Fibroblast of gingiva (primary cell): ENCODE data around the gene HNF1B.
"Not testable (repeated sequence)": the region's sequence is repeated elsewhere in the genome, so short reads cannot be mapped to it uniquely, and the experiment has no call there.

Experiments used
- DNase-seq: peaks from one replicate; pipeline ENCODE4 v3.0.0-alpha.2; 2011; ENCODE audit warnings: low read depth

Gene HNF1B, protein sequence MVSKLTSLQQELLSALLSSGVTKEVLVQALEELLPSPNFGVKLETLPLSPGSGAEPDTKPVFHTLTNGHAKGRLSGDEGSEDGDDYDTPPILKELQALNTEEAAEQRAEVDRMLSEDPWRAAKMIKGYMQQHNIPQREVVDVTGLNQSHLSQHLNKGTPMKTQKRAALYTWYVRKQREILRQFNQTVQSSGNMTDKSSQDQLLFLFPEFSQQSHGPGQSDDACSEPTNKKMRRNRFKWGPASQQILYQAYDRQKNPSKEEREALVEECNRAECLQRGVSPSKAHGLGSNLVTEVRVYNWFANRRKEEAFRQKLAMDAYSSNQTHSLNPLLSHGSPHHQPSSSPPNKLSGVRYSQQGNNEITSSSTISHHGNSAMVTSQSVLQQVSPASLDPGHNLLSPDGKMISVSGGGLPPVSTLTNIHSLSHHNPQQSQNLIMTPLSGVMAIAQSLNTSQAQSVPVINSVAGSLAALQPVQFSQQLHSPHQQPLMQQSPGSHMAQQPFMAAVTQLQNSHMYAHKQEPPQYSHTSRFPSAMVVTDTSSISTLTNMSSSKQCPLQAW

DNA sequence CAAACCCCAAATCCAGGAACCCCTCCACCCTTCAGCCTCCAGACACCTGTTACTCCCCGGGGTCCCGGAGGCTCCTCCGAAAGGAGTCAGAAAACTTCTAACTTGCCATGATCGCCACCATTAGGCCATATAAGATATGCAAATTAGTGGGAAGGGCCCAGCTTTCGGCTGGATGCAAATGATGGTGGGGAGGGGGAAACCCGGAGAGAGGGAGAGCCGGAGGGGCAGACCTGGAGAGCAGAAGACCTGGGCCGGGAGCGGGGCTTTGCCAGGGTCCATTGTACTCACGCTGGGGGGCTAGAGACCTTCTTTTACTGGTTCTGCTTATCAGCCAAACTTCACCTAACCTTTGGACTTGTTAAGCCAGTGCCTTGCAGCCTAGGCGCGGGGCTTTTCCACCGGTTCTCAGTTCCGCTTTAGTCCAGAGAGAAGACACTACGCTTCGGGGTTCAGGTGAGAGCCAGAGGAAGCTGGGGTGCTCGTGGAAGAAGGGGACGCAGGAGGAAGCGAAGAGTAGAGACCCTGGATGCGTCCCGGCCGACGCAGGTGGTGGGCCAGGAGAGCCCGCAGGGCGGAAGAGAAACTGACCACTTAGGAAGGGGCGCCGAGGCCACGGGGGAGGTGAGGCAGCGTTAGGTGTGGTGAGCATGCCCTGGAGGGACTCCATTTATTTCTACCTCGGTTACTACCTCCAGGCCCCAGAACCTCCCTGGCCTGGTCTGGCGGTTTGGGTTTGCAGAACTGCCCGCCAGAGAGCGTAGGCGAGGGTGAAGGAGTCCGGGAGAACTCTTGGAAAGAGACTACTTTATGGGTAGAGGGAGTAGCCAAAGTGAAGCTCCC lies at the start of gene HNF1B:
TSS of gene HNF1B (minus strand) at position 99 of the 840 bp plus-strand sequence. CDS start 175 bp downstream, outside the sequence.
- no peak for DNase-seq

DNA sequence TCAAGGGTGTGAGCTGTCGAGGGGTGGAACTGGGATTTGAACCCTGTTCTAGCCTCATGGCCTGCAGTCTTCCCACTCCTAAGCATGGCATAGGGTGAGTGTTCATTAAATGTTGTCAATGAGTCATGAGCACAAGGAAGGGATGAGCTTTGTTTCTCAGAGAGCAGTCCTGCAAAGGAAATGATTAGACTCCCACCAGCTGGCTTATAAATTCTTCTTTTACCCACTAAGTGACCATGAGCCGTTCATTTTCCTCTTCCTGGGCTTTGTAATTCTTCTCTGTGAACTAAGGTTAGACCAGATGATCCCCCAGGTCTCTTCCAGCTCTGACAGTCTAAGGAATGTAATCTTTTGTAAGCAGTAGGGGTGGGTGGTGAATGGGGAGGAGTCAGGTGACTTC lies 47.9 kb upstream of the HNF1B start:
- no peak for DNase-seq

DNA sequence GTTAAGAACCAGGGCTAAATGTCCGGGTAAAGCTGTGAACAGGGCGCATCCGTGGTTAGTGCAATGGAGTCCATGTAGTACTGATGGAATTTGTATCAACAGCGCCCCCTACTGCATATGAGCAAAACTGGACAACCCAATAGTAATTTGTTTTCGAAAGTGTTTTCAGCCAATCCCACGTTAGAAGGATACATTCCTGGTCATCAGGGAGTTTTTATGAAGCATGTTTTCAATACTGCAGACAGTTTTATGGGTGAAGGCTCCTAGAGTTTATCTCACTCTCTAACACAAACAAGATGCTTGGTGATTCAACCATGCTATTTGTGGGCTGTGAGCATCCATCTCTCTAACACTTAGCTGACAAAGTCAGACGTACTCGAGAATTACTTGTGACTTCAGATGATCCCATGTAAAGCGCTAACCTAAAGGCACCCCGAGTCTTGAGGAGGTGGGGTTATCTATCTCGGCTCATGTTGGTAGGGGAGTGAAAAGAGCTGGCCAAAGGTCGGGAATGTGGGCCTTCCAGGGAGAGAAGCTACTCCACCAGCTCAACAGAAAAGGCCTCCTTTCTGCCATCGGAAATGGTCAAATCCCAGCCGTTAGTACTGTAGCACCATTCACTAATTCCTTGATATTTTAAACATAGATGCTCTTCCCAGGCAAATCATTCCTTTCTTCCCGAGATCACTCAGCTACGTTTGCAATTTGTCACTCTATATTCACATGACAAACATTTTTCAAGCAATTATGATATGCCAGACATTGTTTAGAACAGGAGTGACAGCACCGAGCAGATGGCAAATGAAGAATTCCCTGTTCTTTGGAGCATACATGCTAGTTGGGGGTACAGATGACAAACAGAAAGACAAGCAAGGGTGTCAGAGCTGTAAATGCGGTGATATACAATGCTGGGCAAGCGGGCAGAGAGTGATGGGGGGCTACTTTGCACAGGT lies 46.9 kb upstream of the HNF1B start:
- peak; percentile 4 for DNase-seq

DNA sequence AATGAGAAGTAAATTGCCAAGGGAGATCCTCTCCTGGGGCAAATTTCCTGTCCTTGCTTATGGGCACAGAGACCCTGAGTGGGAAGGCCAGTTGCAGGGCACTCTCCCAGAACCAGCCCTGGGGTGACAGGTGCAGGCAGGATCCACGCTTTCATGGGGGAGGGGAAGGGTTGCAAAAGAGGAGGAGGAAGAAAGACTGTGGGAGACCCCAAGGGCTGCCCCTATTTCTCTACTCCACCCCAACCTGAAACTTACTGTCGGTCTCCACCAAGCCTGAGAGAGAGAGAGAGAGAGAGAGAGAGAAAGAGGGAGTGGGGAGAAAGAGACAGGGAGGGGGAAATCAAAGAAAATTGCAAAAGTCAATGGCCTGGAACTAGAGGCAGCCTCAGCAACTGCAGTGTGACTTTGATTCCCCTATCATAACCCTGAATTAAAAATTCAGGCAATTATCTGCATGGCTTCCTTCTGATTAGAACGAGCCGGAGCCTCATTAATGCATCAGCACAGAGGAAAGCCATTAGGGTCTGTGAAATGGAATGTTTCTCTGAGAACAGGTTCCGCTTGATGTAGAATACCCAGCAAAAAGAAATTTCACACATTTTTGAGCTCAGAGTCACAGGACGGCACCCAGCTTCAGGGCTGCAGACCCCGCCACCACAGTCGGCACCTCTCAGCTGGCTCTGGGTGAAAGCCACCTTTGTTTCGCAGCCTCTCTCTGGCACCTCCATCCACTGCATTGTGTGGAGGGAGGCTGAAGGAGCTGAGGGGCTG lies 45.1 kb upstream of the HNF1B start:
- no peak for DNase-seq

DNA sequence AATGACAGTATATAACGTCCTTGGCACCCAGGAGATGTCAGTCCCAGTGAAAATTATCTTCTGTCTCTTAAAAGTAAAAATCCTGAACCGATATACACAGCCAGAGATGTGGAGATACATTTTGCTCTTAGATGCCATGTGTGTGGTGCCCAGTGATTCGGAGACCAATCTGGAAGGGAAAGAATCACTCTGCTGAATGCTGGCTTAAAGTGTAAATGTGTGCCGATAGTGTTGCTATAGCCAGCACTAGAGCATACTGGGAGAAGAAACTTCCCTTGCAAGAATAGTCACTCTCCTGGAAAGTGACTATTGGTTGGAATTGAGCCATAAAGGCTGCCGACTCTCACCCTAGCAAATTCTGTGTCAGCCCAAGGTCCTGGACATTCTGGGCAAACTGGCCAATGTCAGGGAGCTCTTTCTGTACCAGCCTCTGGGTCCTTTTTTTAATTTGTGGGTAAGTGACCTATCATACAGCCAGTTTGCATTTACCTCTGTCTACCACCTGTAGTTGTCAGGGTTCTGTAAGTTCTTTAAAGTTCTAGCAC lies 44.2 kb upstream of the HNF1B start:
- no peak for DNase-seq

DNA sequence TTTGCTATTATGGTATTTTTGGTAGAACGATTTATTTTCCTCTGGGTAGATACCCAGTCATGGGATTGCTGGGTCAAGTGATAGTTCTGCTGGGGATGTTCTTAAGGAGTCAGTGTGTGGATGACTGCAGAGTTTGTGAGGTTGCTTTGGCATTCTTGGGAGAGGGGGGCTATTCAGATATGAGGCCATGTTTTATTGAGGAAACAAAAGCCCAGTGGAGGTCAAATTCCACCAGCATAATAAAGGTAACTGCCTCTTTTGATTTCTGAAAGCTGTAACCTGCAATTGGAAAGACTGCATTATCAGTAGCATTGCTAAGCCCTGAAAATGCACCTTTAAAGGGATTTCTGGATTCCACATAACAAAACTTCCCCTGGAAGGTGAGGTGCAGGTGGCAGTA lies 43.7 kb upstream of the HNF1B start:
- DNase-seq: no peak

DNA sequence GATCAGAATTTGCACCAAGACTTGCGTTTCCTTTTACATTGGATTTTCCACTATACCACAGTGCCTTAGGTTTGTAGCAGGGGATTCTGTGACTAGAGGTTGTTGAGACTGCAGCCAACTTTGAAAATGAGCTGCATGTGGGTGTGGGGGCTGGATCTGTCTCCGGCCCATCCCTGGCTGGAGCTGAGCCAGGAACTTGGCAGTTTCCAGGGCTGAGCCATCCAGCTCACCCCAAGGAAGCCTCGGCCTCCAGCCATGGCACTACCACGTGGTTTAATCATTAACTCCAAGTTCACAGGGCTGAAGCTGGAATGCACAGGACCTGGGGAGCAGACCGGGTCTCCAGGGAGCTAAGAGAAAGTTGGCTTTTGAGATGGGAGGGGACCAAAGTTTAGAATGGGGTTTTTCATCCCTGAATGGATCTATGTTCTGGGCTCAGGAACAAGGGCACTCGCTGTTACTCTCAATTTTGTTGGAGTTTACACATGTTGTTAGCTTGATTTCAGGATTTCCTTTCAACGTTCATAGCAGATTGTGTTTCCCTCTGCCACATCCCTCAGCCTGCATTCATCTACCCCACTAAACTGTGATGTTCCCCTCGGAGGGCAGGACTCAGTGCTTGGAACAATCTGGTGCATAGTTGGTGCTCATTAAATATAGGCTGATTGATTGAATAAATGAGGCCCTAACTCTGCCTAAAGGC lies 42.3 kb upstream of the HNF1B start:
- no peak for DNase-seq

DNA sequence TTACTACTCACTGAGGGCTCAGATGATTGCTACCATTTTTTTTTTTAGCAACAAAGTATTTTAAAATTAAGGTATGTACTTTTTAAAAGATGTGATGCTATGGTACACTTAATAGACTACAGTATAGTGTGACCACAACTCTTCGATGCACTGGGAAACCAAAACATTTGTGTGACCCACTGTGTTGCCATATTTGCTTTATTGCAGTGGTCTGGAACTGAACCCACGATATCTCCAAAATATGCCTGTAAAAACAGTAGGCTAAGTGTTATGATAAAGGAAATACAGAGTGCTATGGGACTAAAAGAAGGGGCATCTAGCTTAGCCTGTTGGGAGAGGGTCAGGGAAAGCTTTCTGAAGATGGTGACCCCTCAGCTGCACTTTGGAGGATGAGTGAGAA lies 41.6 kb upstream of the HNF1B start:
- DNase-seq: no peak

DNA sequence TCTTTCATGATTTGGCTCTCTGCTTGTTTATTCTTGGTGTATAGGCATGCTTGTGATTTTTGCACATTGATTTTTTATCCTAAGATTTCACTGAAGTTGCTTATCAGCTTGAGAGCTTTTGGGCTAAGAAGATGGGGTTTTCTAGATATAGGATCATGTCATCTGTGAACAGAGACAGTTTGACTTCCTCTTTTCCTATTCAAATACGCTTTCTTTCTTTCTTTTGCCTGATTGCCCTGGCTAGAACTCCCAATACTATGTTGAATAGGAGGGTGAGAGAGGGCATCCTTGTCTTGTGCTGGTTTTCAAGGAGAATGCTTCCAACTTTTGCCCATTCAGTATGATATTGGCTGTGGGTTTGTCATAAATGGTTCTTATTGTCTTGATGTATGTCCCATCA lies 37.6 kb upstream of the HNF1B start:
- not testable (repeated sequence) for DNase-seq

DNA sequence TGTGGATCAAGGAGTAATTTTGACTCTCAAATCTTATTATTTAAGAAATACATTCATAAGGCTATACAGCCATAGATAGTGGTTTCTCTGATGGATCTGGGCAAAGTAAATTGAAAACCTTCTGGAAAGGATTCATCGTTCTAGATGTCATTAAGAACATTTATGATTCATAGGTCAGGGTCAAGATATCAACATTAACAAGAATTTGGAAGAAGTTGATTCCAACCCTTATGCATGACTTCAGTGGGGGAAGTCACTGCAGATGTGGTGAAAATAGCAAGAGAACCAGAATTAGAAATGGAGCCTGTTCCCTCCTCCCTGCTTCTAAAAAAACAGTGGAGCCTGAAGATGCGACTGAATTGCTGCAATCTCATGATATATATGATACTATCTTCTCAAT lies 36.6 kb upstream of the HNF1B start:
- no peak for DNase-seq

DNA sequence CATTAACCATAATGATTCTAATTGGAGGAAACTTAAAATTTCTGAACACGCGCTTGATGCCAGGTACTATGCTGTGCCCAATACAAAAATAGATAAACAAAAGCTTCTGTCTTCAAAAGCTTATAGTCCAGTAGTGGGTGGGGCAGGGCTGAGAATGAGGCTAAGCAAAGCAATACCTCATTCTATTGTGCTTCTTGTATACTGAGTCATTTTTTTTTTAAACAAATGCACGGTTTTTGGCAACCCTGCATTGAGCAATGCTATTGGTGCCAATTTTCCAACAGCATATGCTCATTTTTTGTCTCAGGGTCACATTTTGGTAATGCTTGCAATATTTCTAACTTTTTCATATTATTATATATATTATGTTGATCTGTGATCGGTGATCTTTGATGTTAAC lies 34.7 kb upstream of the HNF1B start:
- peak; percentile 73 for DNase-seq

DNA sequence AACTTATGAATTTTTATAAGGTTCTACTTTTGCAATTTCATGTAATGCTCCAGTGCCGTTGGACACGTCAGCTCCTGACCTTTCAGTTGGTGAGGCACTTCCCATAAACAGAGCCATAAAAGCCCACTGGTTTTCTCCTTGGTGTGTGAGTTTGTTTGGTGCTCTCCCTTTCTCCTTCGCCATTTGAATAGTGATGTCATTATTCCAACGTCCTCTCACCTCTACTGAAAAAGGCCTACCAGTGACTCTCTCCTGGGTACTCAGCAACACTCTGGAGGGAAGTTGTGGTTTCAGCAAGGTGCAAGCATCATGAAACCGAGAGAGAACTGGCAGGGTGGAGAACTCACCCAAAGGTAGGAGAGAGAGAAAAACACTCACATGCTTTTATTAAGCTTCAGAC lies 29.6 kb upstream of the HNF1B start:
- DNase-seq: no peak

DNA sequence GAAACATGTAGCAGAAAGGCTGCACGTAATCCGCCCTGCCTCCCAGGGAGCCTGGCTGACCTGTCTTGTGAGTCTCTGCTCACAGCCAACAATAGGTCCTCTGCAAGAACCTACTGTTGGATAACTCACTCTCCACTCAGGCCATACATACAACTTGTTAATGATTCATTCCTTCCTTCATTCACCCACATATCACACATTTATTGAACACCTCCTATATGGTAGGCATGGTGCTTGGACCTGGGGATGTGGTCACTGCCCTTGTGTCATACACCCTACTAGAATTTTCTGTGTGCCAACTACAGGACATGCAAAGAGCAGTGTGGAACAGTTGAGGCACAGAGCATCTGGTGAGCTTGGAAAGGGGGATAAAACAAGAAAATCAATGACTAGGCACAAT lies 28.1 kb upstream of the HNF1B start:
- no peak for DNase-seq

DNA sequence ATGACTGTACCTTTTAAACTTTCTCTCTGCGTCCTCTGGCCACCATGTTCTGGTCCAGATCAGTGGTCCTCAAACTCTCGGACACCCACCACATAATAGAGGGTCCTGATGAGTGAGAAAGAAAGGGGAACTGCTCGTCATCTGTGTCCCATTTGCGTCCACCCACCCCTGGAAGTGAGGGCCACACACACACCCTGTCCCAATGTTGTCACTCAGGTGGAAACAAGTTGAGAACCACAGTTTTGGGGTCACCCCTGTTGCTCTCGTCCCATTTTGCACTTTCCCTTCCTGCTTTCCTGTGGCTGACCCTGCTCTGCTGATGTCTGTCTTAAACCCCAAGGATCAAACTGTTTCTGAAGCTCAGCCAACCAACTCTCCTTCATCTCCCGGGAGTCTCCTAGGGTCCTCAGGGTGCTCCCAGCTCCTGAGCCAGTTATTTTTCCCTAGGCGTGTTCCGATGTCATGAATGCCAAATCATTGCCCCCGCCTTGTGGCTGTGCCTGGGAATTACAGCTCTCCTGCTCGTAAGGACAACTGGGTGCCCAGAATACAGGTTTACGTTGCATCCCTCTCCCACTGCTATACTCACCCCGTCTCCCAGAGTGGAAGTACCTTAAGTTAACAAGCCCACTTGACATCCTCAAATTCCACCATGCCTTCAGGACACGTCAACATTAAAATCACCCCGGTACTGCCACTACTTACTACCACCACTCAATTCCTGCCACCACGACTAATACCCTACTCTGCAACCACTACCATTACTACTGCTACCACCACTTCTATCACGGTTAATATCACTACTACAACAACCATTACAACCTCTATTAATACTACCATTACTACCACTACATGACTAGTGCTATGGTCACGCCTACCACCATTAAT lies 26.0 kb upstream of the HNF1B start:
- peak; percentile 43 for DNase-seq

DNA sequence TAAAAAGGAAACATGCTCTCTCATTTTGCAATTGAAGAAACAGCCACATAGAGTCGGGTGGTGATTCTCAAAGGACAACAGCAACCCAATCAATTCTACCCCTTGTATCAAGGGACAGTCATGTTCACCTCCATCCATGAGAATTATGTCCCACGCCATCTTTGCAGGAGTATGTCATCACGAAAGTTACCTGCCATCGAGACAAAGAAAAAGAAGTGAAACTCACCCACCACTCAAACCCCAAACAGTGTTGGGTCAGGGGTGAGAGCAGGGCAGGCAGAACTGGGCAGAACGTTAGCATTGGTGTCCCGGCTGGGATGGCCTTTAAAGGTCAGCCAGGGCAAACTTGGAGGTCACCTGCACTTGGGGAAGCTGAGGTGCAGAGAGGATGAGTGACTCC lies 24.2 kb upstream of the HNF1B start:
- no peak for DNase-seq

DNA sequence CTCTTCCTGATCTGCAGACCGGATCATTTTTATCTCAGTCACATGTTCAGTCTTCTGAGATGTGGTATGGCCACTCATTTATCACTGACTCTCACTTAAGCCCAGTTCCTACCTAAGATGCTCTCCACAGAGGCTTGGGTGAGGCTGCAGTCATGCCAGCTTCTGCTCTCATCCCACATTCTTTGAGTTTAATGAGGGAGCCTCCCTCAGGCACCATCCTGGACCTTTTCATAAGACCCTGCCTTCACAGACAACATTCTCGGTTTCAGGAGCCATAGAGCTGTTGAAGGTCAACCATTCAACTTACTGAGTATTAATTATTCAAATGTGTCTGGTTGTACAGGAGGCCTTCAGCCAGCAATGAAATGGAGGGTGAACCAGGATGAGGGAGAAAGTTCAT lies 23.6 kb upstream of the HNF1B start:
- DNase-seq: no peak

DNA sequence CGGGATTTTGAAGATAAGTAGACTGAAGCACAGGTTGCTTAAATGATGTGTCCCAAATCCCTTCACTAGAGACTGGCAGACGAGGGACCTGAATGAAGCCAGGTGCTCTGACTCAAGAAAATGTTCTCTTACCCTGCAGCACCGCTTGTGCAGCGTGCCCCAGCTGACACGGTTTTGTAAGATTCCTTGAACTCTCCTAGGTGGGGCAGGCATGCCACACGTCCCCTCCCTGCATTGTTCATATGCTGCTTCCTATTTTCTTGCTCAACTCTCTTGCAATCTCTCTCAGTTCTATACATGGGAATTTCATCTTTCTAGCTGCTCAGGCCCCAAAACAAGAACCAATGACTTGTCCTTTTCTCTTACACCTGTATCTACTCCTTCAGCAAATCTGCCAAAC lies 22.1 kb upstream of the HNF1B start:
- no peak for DNase-seq

DNA sequence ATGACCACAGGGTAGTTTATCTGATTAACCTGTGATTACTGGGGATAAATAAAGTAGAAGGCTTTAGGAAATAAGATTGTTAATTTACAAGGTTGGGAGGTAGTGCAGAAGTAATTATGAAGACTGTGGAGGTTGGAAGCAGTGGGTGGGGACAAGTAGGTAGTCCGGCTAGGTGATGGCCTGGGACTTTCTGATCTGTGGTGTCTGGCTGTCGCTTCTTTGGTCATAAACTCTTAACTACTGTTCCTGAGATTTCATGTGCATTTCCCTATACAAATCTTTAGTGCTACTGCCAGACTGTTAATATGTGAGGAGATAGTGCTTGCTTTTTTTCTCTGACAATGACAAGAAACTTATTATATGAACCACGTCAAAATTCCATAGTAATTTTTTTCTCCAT lies 19.5 kb upstream of the HNF1B start:
- no peak for DNase-seq

DNA sequence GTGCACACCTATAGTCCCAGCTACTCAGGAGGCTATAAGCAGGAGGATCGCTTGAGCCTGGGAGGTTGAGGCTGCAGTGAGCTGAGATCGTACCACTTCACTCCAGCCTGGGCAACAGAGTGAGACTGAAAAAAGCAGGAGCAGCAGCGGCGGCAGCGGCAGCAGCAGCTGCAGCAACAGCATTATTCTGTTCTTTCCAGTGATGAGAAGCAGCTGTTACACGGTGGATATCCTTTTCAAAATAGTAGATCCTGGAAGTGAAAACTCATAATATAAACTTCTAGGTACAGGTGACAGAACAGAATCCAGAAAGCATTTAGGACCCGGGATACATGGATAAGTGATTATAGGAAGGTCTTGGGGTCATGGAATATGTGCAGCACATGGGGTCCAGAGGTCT lies 17.8 kb upstream of the HNF1B start:
- DNase-seq: no peak
